Upper lobe of right lung (tissue), 1 donor: Measurements from ENCODE around the gene HNRNPDL. TPM values are rescaled to one million over a fixed set of nuclear protein-coding genes. Genes with fewer than 3 reads are reported as not detected.

Experiments
- ATAC-seq: fragments of 200-7000 bp; cut with Tn5 transposase; one replicate; pipeline ENCODE4 v1.9.1; 2020; ENCODE audit warnings: mild to moderate bottlenecking, moderate library complexity
- DNase-seq: peaks from one replicate; pipeline ENCODE4 v3.0.0-alpha.2; 2020
- H3K27ac ChIP-seq: fragments of 200-600 bp; one replicate; pipeline ENCODE4 v1.8.0; 2022
- H3K27me3 ChIP-seq: fragments of 200-600 bp; one replicate; pipeline ENCODE4 v1.8.0; 2022; ENCODE audit warnings: mild to moderate bottlenecking
- H3K36me3 ChIP-seq: fragments of 200-600 bp; one replicate; pipeline ENCODE4 v1.8.0; 2022
- H3K4me1 ChIP-seq: fragments of 200-600 bp; one replicate; pipeline ENCODE4 v1.8.0; 2022
- H3K4me3 ChIP-seq: fragments of 200-600 bp; one replicate; pipeline ENCODE4 v1.8.0; 2022; ENCODE audit warnings: mild to moderate bottlenecking
- H3K9me3 ChIP-seq: fragments of 200-600 bp; one replicate; pipeline ENCODE4 v1.8.0; 2022
- intact Hi-C: fragments of 100-400 bp; cut with DNase I; formaldehyde crosslinking; loops from one replicate; pipeline ENCODE4 v1.11.0; 2022
- total RNA-seq: library from RNA; stranded (reverse); fragmentation: NEBNext Ultra II Directional; extraction: Animal tissue kit (Norgen Biotek cat#: 25700); gene quantifications from one replicate; pipeline ENCODE4 v1.2.1, GENCODE V29; 2021
- TF ChIP-seq, protein P1 (sequence below): fragments of 200-600 bp; IDR thresholded peaks from one replicate; pipeline ENCODE4 v1.8.0; 2022; ENCODE audit warnings: antibody characterized with exemption
- donor health status: DM: no; HTN: yes; CAD: no; lungs with severe emphysema.

HNRNPDL gene
- total RNA-seq, 1 donor from 2014 or later = 167 TPM

DNA sequence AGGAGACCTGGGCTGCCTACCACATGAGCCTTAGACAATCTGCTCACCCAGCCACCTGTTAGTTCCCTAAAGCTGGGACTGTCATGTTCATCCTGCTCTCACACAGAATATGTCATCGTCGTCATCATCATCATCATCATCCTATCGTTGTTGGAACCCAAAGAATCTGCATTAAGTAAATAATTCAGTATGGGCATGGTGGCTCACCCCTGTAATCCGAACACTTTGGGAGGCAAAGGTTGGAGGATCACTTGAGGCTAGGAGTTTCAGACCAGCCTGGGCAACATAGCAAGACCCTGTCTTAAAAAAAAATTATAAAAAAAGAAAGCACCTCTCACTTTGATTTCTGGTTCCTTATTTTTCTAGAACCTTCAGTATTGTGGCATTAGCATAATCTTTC is 6.5 kb upstream of the HNRNPDL start:
- TF ChIP-seq, protein P1, sequence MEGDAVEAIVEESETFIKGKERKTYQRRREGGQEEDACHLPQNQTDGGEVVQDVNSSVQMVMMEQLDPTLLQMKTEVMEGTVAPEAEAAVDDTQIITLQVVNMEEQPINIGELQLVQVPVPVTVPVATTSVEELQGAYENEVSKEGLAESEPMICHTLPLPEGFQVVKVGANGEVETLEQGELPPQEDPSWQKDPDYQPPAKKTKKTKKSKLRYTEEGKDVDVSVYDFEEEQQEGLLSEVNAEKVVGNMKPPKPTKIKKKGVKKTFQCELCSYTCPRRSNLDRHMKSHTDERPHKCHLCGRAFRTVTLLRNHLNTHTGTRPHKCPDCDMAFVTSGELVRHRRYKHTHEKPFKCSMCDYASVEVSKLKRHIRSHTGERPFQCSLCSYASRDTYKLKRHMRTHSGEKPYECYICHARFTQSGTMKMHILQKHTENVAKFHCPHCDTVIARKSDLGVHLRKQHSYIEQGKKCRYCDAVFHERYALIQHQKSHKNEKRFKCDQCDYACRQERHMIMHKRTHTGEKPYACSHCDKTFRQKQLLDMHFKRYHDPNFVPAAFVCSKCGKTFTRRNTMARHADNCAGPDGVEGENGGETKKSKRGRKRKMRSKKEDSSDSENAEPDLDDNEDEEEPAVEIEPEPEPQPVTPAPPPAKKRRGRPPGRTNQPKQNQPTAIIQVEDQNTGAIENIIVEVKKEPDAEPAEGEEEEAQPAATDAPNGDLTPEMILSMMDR = no peak
- Histone ChIP-seq H3K27ac (no peak overlapping the region), H3K27me3 (no peaks in the 10 kb centered on the region), H3K4me1 (peaks cover 12% of the 10 kb centered on the region), H3K4me3 (no peak overlapping the region), H3K9me3 (no peaks in the 10 kb centered on the region), H3K36me3 (no peaks in the 10 kb centered on the region)
- ATAC-seq (no peak), DNase-seq (no peak)
- intact Hi-C loops = no loop called here

DNA sequence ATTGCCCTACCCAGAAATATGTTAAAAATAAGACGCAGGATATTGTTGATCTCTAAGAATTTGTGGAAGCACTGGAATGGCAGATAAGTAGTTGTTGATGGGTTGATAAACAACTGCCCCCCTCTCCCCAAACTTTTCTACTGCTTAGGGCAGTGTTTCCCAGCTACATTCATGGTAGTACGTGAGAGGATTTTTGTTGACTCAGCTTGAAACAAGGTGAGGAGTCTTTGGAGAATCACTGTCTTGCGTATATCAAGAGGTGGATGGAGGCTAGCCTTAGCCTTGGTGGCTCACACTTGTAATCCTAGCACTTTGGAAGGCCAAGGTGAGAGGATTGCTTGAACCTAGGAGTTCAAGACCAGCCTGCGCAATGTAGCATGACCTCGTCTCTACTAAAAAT is 5.9 kb upstream of the HNRNPDL start:
- DNase-seq (no peak), ATAC-seq (no peak)
- H3K27me3 ChIP-seq = no peaks in the 10 kb centered on the region
- no peaks in the 10 kb centered on the region for H3K36me3 ChIP-seq
- no peaks in the 10 kb centered on the region for H3K9me3 ChIP-seq
- TF ChIP-seq, protein P1 = no peak
- intact Hi-C loops = no loop called here
- peaks cover 19% of the 10 kb centered on the region for H3K4me1 ChIP-seq
- no peak overlapping the region for H3K27ac ChIP-seq
- H3K4me3 ChIP-seq = no peak overlapping the region

DNA sequence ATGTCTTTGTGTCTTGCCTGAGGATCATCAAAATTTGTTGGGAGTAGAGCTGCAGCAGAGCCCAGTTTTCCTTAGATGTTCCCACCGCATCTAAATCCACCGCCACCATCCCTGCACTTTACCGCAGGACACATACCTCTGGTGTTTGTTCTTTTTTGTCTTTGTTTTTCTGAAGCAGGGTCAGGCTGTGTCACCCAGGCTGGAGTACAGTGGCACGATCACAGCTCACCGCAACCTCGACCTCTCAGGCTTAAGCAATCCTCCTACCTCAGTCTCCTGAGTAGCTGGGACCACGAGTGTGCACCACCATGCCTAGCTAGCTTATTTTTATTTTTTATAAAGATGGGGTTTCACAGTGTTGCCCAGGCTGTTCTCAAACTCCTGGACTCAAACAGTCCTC is 4.7 kb upstream of the HNRNPDL start:
- TF ChIP-seq, protein P1 = no peak
- ATAC-seq (no peak), DNase-seq (no peak)
- Histone ChIP-seq H3K4me3 (no peak overlapping the region), H3K36me3 (no peaks in the 10 kb centered on the region), H3K4me1 (peaks cover 20% of the 10 kb centered on the region), H3K27ac (no peak overlapping the region), H3K9me3 (no peaks in the 10 kb centered on the region), H3K27me3 (no peaks in the 10 kb centered on the region)
- intact Hi-C loops = no loop called here

DNA sequence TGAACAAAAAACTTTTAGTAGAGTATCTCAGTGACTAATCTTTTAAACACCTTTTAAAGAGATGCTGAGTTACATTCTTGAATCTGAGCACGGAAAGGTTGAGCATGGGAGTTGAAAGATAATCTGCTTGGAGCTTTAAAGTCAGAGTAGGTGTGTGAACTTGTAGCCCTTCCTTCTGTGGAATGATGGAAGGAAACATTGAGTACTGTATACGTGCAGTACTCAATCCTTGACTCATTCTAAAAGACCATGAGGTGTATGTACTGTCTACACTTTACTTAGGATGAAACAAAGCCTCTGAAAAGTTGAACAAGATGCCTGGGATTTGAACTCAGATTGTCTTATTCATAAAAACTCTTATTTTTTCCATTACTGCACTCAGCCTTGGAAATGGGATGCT is 3.5 kb upstream of the HNRNPDL start:
- H3K27me3 ChIP-seq = no peaks in the 10 kb centered on the region
- DNase-seq = no peak
- H3K9me3 ChIP-seq = no peaks in the 10 kb centered on the region
- no peak overlapping the region for H3K27ac ChIP-seq
- TF ChIP-seq, protein P1 = no peak
- H3K4me1 ChIP-seq = peaks cover 20% of the 10 kb centered on the region
- H3K36me3 ChIP-seq = no peaks in the 10 kb centered on the region
- ATAC-seq = no peak
- no peak overlapping the region for H3K4me3 ChIP-seq
- intact Hi-C loops = no loop called here

DNA sequence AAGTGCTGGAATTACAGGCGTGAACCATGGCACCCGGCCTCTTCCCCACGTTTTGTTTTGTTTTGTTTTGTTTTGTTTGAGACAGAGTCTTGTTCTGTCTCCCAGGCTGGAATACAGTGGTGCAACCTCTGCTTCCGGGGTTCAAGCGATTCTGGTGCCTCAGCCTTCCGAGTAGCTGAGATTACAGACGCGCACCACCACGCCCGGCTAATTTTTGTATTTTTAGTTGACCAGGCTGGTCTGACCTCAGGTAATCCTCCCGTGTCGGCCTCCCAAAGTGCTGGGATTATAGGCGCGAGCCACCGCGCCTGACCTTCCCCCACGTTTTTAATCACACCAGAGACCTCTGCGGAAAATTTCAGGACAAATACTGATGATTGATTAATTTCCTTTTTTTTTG is 2.3 kb upstream of the HNRNPDL start:
- TF ChIP-seq, protein P1 = no peak
- peaks cover 5% of the 10 kb centered on the region for H3K36me3 ChIP-seq
- peaks cover 26% of the 10 kb centered on the region for H3K4me1 ChIP-seq
- no peaks in the 10 kb centered on the region for H3K27me3 ChIP-seq
- no peaks in the 10 kb centered on the region for H3K9me3 ChIP-seq
- intact Hi-C loops = no loop called here
- no peak overlapping the region for H3K4me3 ChIP-seq
- H3K27ac ChIP-seq = no peak overlapping the region
- ATAC-seq (no peak), DNase-seq (no peak)

DNA sequence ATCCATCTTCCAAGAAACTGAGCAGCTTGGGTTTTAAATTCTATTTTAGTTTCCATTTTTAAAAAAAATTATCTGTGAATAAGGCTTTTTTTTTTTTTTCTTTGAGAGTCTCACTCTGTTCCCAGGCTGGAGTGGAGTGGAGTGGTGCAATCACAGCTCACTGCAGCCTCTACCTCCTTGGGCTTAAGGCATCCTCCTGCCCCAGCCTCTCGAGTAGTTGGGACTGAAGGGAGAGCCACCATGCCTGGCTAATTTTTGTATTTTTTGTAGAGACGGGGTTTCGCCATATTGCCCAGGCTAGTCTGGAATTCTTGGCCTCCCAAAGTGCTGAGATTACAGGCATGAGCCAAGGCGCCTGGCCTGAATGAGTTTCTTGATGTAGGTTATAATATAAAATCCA is 1.6 kb upstream of the HNRNPDL start:
- Histone ChIP-seq H3K27me3 (no peaks in the 10 kb centered on the region), H3K27ac (no peak overlapping the region), H3K36me3 (peaks cover 12% of the 10 kb centered on the region), H3K4me1 (peaks cover 34% of the 10 kb centered on the region), H3K4me3 (no peak overlapping the region), H3K9me3 (no peaks in the 10 kb centered on the region)
- DNase-seq (no peak), ATAC-seq (no peak)
- intact Hi-C loops = no loop called here
- TF ChIP-seq, protein P1 = no peak
